WTC11 (cell line): Measurements from ENCODE around the gene ARSB. TPM values are rescaled to one million over a fixed set of nuclear protein-coding genes. Genes with fewer than 3 reads are reported as not detected.

Experiments used
- ATAC-seq: fragments of 200-7000 bp; cut with Tn5 transposase; 2 replicates; pipeline ENCODE4 v1.10.0; 2021; ENCODE audit warnings: mild to moderate bottlenecking, moderate library complexity
- CTCF ChIA-PET: fragments of 300-600 bp; sonication (Branson Sonifier 250); formaldehyde crosslinking; loops from one replicate; lab custom pipeline; 2021; ENCODE audit warnings: antibody characterized with exemption; lab: Charles Lee
- POLR2A ChIA-PET: fragments of 350-600 bp; sonication (Branson Sonifier 250); formaldehyde crosslinking; loops from one replicate; lab custom pipeline; 2021; ENCODE audit warnings: antibody characterized with exemption; lab: Charles Lee
- DNase-seq: peaks from one replicate; pipeline ENCODE4 v3.0.0; 2021; ENCODE audit warnings: low spot score
- H3K27ac Mint-ChIP-seq: 2 replicates; pipeline ENCODE4 v1.8.0; 2021; ENCODE audit warnings: mixed read lengths
- H3K27me3 Mint-ChIP-seq: 2 replicates; pipeline ENCODE4 v1.8.0; 2021; ENCODE audit warnings: low read depth, mild to moderate bottlenecking, moderate library complexity, mixed read lengths
- H3K36me3 Mint-ChIP-seq: 2 replicates; pipeline ENCODE4 v1.8.0; 2021; ENCODE audit warnings: mixed read lengths
- H3K4me1 Mint-ChIP-seq: 2 replicates; pipeline ENCODE4 v1.8.0; 2022; ENCODE audit warnings: mixed read lengths
- H3K4me3 Mint-ChIP-seq: 2 replicates; pipeline ENCODE4 v1.8.0; 2021; ENCODE audit warnings: mild to moderate bottlenecking, moderate library complexity, mixed read lengths
- H3K9me3 Mint-ChIP-seq: 2 replicates; pipeline ENCODE4 v1.8.0; 2021; ENCODE audit warnings: mixed read lengths
- ETV6 ChIP-seq: sonication (generic); formaldehyde crosslinking; IDR thresholded peaks from 2 replicates; pipeline ENCODE4 v1.8.1; 2022; ENCODE audit warnings: mild to moderate bottlenecking, missing genetic modification reagents
- FOXK1 ChIP-seq: sonication (generic); formaldehyde crosslinking; IDR thresholded peaks from 2 replicates; pipeline ENCODE4 v1.8.0; 2022; ENCODE audit warnings: mild to moderate bottlenecking, moderate library complexity, missing genetic modification reagents
- IRF2 ChIP-seq: sonication (generic); formaldehyde crosslinking; IDR thresholded peaks from 2 replicates; pipeline ENCODE4 v1.8.0; 2022; ENCODE audit warnings: low read depth, missing genetic modification reagents, borderline replicate concordance
- NFE2L1 ChIP-seq: sonication (generic); formaldehyde crosslinking; IDR thresholded peaks from 2 replicates; pipeline ENCODE4 v1.8.1; 2023; ENCODE audit warnings: missing genetic modification reagents
- NR1H2 ChIP-seq: sonication (generic); formaldehyde crosslinking; IDR thresholded peaks from 2 replicates; pipeline ENCODE4 v1.9.0; 2021; ENCODE audit warnings: mild to moderate bottlenecking, moderate library complexity, missing genetic modification reagents
- NR2C2 ChIP-seq: sonication (generic); formaldehyde crosslinking; IDR thresholded peaks from 2 replicates; pipeline ENCODE4 v1.8.0; 2022; ENCODE audit warnings: mild to moderate bottlenecking, missing genetic modification reagents
- OVOL2 ChIP-seq: fragments of 250-450 bp; sonication (Bioruptor Pico); IDR thresholded peaks from 2 replicates; pipeline ENCODE4 v1.9.0; 2021; ENCODE audit warnings: mild to moderate bottlenecking, borderline replicate concordance
- PRRX2 ChIP-seq: fragments of 250-450 bp; sonication (Bioruptor Pico); IDR thresholded peaks from 2 replicates; pipeline ENCODE4 v1.8.0; 2021; ENCODE audit warnings: mild to moderate bottlenecking
- RORB ChIP-seq: fragments of 250-450 bp; sonication (Bioruptor Pico); IDR thresholded peaks from 2 replicates; pipeline ENCODE4 v1.9.0; 2021; ENCODE audit warnings: mild to moderate bottlenecking
- SP1 ChIP-seq: sonication (generic); formaldehyde crosslinking; conservative IDR thresholded peaks from 2 replicates; pipeline ENCODE4 v1.8.1; 2022; ENCODE audit warnings: missing genetic modification reagents
- TEAD1 ChIP-seq: sonication (generic); formaldehyde crosslinking; IDR thresholded peaks from 2 replicates; pipeline ENCODE4 v1.8.0; 2022; ENCODE audit warnings: mild to moderate bottlenecking, missing genetic modification reagents
- TP53 ChIP-seq: sonication (generic); formaldehyde crosslinking; IDR thresholded peaks from 2 replicates; pipeline ENCODE4 v1.8.1; 2023; ENCODE audit warnings: mild to moderate bottlenecking, missing genetic modification reagents
- ZNF232 ChIP-seq: sonication (generic); formaldehyde crosslinking; IDR thresholded peaks from 2 replicates; pipeline ENCODE4 v1.8.0; 2022; ENCODE audit warnings: mild to moderate bottlenecking, missing genetic modification reagents
- total RNA-seq: library from RNA; stranded (reverse); gene quantifications from 3 replicates; pipeline ENCODE4 v1.2.3, GENCODE V29; 2021
- TF ChIP-seq, protein P1 (sequence below): fragments of 250-450 bp; sonication (Bioruptor Pico); IDR thresholded peaks from 2 replicates; pipeline ENCODE4 v2.1.2; 2022; ENCODE audit warnings: mild to moderate bottlenecking, moderate library complexity
- TF ChIP-seq, protein P2 (sequence below): sonication (generic); formaldehyde crosslinking; IDR thresholded peaks from 2 replicates; pipeline ENCODE4 v1.8.1; 2023; ENCODE audit warnings: mild to moderate bottlenecking, missing genetic modification reagents, borderline replicate concordance
- TF ChIP-seq, protein P3 (sequence below): sonication (generic); formaldehyde crosslinking; IDR thresholded peaks from 2 replicates; pipeline ENCODE4 v1.8.0; 2023; ENCODE audit warnings: mild to moderate bottlenecking, missing genetic modification reagents
- TF ChIP-seq, protein P4 (sequence below): sonication (generic); formaldehyde crosslinking; IDR thresholded peaks from 2 replicates; pipeline ENCODE4 v1.8.1; 2023; ENCODE audit warnings: mild to moderate bottlenecking, moderate library complexity, missing genetic modification reagents
- TF ChIP-seq, protein P5 (sequence below): sonication (generic); formaldehyde crosslinking; IDR thresholded peaks from 2 replicates; pipeline ENCODE4 v1.8.0; 2022; ENCODE audit warnings: mild to moderate bottlenecking, missing genetic modification reagents
- TF ChIP-seq, protein P6 (sequence below): fragments of 250-450 bp; sonication (Bioruptor Pico); IDR thresholded peaks from 2 replicates; pipeline ENCODE4 v1.9.0; 2021; ENCODE audit warnings: mild to moderate bottlenecking

Gene ARSB
- total RNA-seq, 1 experiment from 2014 or later = 9.7 TPM

DNA sequence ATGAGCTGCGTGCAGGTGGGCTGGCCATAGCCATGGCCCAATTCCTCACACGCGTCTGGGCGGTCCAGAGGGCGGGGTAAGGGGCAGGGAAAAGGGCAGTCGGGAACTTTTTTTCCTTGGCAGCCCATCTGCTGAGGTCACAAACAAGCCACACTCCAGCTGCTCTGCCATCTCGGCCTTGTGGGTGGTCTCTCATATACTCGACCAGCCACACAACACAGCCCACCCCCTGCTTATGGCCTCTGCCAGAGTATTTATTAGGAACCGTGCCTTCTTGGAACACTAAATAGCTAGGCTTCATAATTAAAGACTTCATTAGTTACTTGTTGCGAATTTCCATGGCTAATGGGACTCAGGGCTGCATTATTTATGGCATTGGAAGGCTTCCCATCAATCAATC lies 238.1 kb downstream of the ARSB start:
- ATAC-seq = peak; percentile 88
- ChIA-PET POLR2A (no interaction called here), CTCF (interaction anchor here (1.5 to 8.3 kb wide), 2 partner anchors 14 to 26 kb away, joined by 4 to 48 read pairs; no protein-coding TSS in a partner anchor)
- no peak for TF ChIP-seq RORB (CRISPR knock-in tag)
- TF ChIP-seq, protein P1, sequence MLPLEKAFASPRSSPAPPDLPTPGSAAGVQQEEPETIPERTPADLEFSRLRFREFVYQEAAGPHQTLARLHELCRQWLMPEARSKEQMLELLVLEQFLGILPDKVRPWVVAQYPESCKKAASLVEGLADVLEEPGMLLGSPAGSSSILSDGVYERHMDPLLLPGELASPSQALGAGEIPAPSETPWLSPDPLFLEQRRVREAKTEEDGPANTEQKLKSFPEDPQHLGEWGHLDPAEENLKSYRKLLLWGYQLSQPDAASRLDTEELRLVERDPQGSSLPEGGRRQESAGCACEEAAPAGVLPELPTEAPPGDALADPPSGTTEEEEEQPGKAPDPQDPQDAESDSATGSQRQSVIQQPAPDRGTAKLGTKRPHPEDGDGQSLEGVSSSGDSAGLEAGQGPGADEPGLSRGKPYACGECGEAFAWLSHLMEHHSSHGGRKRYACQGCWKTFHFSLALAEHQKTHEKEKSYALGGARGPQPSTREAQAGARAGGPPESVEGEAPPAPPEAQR (CRISPR knock-in tag) = no peak
- TF ChIP-seq PRRX2 (CRISPR knock-in tag) = no peak
- TF ChIP-seq, protein P2, sequence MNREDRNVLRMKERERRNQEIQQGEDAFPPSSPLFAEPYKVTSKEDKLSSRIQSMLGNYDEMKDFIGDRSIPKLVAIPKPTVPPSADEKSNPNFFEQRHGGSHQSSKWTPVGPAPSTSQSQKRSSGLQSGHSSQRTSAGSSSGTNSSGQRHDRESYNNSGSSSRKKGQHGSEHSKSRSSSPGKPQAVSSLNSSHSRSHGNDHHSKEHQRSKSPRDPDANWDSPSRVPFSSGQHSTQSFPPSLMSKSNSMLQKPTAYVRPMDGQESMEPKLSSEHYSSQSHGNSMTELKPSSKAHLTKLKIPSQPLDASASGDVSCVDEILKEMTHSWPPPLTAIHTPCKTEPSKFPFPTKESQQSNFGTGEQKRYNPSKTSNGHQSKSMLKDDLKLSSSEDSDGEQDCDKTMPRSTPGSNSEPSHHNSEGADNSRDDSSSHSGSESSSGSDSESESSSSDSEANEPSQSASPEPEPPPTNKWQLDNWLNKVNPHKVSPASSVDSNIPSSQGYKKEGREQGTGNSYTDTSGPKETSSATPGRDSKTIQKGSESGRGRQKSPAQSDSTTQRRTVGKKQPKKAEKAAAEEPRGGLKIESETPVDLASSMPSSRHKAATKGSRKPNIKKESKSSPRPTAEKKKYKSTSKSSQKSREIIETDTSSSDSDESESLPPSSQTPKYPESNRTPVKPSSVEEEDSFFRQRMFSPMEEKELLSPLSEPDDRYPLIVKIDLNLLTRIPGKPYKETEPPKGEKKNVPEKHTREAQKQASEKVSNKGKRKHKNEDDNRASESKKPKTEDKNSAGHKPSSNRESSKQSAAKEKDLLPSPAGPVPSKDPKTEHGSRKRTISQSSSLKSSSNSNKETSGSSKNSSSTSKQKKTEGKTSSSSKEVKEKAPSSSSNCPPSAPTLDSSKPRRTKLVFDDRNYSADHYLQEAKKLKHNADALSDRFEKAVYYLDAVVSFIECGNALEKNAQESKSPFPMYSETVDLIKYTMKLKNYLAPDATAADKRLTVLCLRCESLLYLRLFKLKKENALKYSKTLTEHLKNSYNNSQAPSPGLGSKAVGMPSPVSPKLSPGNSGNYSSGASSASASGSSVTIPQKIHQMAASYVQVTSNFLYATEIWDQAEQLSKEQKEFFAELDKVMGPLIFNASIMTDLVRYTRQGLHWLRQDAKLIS (CRISPR knock-in tag) = no peak
- no peak for TF ChIP-seq TEAD1 (CRISPR knock-in tag)
- H3K9me3 Mint-ChIP-seq = no peaks in the 10 kb centered on the region
- no peaks in the 10 kb centered on the region; the same call in 1 of the 2 replicates for H3K27me3 Mint-ChIP-seq
- DNase-seq = peak; percentile 33
- no peak overlapping the region; the same call in 1 of the 2 replicates for H3K27ac Mint-ChIP-seq
- no peak overlapping the region for H3K4me3 Mint-ChIP-seq
- no peaks in the 10 kb centered on the region for H3K36me3 Mint-ChIP-seq
- peaks cover 31% of the 10 kb centered on the region for H3K4me1 Mint-ChIP-seq

DNA sequence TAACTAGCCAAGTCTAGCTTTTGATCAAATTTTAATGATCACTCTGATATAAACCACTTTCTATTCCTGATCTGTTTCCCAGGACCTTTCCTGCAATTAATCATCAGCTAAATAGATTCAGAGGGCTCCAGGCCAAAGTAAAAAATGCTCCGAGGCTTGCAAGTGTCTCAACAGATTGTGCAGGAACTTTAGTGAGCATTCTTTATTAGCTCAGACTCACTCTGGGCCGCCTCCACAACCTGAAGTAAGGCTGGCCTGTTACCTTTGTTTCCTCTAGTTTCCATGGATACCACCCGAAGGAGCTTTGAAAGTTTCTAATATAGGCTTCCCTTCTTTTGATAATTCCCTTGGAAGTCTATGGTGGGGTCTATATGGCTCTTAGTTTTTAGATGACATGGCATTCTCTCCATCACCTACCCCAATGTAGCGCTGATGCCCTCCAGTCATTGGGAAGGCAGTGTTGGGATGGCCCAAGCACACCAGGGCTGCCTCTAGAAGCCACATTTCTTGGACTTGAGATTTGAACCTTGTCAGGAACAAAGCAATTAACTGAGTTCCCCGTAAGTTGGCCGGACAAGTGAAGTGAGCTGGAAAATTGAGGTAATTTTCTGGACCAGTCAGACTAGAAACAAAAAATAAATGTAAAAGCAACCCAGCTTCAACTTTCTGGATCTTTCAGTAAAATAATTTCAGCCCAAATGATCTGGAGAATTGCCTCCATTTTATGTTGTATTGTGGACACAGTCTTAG lies 238.9 kb downstream of the ARSB start:
- no peak for DNase-seq
- Mint-ChIP-seq H3K36me3 (no peaks in the 10 kb centered on the region), H3K4me3 (no peak overlapping the region), H3K4me1 (peaks cover 31% of the 10 kb centered on the region), H3K9me3 (no peaks in the 10 kb centered on the region), H3K27me3 (no peaks in the 10 kb centered on the region; the same call in 1 of the 2 replicates), H3K27ac (no peak overlapping the region)
- ATAC-seq = no peak; the same call in 1 of the 2 replicates
- ChIA-PET POLR2A (no interaction called here), CTCF (interaction anchor here (0.6 to 8.3 kb wide), 3 partner anchors 14 to 75 kb away, joined by 3 to 48 read pairs (median 4); no protein-coding TSS in a partner anchor)
- no peak for TF ChIP-seq NFE2L1 (CRISPR knock-in tag)
- TF ChIP-seq IRF2 (CRISPR knock-in tag) = no peak
- TF ChIP-seq, protein P3, sequence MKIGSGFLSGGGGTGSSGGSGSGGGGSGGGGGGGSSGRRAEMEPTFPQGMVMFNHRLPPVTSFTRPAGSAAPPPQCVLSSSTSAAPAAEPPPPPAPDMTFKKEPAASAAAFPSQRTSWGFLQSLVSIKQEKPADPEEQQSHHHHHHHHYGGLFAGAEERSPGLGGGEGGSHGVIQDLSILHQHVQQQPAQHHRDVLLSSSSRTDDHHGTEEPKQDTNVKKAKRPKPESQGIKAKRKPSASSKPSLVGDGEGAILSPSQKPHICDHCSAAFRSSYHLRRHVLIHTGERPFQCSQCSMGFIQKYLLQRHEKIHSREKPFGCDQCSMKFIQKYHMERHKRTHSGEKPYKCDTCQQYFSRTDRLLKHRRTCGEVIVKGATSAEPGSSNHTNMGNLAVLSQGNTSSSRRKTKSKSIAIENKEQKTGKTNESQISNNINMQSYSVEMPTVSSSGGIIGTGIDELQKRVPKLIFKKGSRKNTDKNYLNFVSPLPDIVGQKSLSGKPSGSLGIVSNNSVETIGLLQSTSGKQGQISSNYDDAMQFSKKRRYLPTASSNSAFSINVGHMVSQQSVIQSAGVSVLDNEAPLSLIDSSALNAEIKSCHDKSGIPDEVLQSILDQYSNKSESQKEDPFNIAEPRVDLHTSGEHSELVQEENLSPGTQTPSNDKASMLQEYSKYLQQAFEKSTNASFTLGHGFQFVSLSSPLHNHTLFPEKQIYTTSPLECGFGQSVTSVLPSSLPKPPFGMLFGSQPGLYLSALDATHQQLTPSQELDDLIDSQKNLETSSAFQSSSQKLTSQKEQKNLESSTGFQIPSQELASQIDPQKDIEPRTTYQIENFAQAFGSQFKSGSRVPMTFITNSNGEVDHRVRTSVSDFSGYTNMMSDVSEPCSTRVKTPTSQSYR = no peak
- TF ChIP-seq ETV6 = no peak
- no peak for TF ChIP-seq NR2C2 (CRISPR knock-in tag)
- TF ChIP-seq, protein P4, sequence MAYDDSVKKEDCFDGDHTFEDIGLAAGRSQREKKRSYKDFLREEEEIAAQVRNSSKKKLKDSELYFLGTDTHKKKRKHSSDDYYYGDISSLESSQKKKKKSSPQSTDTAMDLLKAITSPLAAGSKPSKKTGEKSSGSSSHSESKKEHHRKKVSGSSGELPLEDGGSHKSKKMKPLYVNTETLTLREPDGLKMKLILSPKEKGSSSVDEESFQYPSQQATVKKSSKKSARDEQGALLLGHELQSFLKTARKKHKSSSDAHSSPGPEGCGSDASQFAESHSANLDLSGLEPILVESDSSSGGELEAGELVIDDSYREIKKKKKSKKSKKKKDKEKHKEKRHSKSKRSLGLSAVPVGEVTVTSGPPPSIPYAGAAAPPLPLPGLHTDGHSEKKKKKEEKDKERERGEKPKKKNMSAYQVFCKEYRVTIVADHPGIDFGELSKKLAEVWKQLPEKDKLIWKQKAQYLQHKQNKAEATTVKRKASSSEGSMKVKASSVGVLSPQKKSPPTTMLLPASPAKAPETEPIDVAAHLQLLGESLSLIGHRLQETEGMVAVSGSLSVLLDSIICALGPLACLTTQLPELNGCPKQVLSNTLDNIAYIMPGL (CRISPR knock-in tag) = no peak
- TF ChIP-seq ZNF232 = no peak
- TF ChIP-seq OVOL2 (CRISPR knock-in tag) = no peak
- TF ChIP-seq SP1 (CRISPR knock-in tag) = no peak
- TF ChIP-seq, protein P5, sequence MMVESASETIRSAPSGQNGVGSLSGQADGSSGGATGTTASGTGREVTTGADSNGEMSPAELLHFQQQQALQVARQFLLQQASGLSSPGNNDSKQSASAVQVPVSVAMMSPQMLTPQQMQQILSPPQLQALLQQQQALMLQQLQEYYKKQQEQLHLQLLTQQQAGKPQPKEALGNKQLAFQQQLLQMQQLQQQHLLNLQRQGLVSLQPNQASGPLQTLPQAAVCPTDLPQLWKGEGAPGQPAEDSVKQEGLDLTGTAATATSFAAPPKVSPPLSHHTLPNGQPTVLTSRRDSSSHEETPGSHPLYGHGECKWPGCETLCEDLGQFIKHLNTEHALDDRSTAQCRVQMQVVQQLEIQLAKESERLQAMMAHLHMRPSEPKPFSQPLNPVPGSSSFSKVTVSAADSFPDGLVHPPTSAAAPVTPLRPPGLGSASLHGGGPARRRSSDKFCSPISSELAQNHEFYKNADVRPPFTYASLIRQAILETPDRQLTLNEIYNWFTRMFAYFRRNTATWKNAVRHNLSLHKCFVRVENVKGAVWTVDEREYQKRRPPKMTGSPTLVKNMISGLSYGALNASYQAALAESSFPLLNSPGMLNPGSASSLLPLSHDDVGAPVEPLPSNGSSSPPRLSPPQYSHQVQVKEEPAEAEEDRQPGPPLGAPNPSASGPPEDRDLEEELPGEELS = no peak
- TF ChIP-seq FOXK1 (CRISPR knock-in tag) = no peak
- no peak for TF ChIP-seq TP53 (CRISPR knock-in tag)
- TF ChIP-seq, protein P6, sequence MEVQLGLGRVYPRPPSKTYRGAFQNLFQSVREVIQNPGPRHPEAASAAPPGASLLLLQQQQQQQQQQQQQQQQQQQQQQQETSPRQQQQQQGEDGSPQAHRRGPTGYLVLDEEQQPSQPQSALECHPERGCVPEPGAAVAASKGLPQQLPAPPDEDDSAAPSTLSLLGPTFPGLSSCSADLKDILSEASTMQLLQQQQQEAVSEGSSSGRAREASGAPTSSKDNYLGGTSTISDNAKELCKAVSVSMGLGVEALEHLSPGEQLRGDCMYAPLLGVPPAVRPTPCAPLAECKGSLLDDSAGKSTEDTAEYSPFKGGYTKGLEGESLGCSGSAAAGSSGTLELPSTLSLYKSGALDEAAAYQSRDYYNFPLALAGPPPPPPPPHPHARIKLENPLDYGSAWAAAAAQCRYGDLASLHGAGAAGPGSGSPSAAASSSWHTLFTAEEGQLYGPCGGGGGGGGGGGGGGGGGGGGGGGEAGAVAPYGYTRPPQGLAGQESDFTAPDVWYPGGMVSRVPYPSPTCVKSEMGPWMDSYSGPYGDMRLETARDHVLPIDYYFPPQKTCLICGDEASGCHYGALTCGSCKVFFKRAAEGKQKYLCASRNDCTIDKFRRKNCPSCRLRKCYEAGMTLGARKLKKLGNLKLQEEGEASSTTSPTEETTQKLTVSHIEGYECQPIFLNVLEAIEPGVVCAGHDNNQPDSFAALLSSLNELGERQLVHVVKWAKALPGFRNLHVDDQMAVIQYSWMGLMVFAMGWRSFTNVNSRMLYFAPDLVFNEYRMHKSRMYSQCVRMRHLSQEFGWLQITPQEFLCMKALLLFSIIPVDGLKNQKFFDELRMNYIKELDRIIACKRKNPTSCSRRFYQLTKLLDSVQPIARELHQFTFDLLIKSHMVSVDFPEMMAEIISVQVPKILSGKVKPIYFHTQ (CRISPR knock-in tag) = no peak
- TF ChIP-seq NR1H2 = no peak
